ENCODE results near the gene MRPS9.

DNA sequence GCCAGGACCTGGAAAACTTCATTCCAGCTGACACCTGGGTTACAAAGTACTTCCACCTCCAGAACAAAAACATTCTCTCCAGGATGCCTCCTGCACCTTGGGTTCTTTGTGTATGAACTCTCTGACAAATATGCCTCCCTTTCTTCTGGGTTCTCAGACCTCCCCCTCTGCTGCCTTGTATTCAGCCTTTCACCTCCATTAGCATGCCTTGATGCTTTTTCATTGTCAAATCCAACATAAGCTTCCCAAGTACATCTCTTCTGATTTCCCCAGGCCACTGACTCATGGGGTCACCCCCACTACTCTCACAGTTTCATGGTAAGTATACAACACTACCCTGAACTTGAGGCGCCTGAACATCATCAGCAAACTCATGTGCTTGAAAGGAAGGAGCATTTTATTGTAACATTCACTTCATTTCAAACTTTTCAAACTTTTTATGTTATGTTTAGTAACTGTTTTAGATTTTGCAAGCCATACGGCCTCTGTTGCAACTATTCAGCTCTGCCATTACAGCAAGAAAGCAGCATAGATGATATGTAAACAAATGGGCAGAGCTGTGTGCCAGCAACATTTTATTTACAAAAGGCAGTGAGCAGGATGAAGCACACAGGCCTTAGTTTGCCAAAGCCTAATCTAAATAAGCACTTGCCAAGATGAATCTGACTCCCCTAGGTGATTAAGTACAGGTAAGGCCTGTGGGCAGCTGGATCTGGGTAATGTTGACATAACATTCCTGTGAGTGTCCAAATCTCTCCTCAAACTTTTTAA is 32.5 kb upstream of the MRPS9 start:
- TF ChIP-seq EZH2 (IDR thresholded peaks at IDR 0.05; ENCODE audit: borderline replicate concordance, low read depth, low read length, poor library complexity, severe bottlenecking), result no peak
- TF ChIP-seq, protein P1, sequence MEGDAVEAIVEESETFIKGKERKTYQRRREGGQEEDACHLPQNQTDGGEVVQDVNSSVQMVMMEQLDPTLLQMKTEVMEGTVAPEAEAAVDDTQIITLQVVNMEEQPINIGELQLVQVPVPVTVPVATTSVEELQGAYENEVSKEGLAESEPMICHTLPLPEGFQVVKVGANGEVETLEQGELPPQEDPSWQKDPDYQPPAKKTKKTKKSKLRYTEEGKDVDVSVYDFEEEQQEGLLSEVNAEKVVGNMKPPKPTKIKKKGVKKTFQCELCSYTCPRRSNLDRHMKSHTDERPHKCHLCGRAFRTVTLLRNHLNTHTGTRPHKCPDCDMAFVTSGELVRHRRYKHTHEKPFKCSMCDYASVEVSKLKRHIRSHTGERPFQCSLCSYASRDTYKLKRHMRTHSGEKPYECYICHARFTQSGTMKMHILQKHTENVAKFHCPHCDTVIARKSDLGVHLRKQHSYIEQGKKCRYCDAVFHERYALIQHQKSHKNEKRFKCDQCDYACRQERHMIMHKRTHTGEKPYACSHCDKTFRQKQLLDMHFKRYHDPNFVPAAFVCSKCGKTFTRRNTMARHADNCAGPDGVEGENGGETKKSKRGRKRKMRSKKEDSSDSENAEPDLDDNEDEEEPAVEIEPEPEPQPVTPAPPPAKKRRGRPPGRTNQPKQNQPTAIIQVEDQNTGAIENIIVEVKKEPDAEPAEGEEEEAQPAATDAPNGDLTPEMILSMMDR (conservative IDR thresholded peaks at IDR 0.05; ENCODE audit: low read depth, low read length), result no peak

Measured in A673 (cell line).